ENCODE measurements around the gene ZNF549. TPM values are rescaled to one million over a fixed set of nuclear protein-coding genes. Genes with fewer than 3 reads are reported as not detected.
"Not testable (repeated sequence)": the region's sequence is repeated elsewhere in the genome, so short reads cannot be mapped to it uniquely, and the experiment has no call there.

The ZNF549 gene
- polyA plus RNA-seq, 1 experiment, result 2.5 TPM

DNA sequence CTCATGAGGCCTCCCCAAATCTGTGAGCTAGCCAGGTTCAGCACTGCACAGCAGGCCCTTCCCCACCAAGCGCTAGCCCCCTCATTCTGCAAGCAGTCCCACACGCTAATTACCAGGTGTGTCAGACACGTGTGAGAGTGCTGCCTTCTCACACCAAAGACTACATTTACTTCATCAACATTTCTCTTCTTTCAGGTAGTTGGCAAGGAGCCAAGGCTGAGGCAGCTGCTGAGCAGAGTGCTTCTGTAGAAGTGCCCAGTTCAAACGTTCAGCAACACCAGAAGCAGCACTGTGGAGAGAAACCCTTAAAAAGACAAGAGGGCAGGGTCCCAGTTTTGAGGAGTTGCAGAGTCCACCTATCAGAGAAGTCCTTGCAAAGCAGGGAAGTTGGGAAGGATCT lies 21.0 kb upstream of the ZNF549 start:
- ChIA-PET POLR2A (no interaction called here), CTCF (no interaction called here)
- Histone ChIP-seq H3K27me3 (ENCODE audit: control insufficient read depth, insufficient read depth, low read length) (no peaks in the 10 kb centered on the region), H3K36me3 (ENCODE audit: control insufficient read depth, insufficient read depth, low read length) (peaks cover 29% of the 10 kb centered on the region), H3K4me3 (ENCODE audit: low read depth, low read length) (no peak overlapping the region)
- TF ChIP-seq, protein P1, sequence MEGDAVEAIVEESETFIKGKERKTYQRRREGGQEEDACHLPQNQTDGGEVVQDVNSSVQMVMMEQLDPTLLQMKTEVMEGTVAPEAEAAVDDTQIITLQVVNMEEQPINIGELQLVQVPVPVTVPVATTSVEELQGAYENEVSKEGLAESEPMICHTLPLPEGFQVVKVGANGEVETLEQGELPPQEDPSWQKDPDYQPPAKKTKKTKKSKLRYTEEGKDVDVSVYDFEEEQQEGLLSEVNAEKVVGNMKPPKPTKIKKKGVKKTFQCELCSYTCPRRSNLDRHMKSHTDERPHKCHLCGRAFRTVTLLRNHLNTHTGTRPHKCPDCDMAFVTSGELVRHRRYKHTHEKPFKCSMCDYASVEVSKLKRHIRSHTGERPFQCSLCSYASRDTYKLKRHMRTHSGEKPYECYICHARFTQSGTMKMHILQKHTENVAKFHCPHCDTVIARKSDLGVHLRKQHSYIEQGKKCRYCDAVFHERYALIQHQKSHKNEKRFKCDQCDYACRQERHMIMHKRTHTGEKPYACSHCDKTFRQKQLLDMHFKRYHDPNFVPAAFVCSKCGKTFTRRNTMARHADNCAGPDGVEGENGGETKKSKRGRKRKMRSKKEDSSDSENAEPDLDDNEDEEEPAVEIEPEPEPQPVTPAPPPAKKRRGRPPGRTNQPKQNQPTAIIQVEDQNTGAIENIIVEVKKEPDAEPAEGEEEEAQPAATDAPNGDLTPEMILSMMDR (IDR thresholded peaks at IDR 0.05; ENCODE audit: insufficient read depth, low read depth, low read length), result no peak
- DNase-seq (ENCODE audit: low read depth), result no peak

DNA sequence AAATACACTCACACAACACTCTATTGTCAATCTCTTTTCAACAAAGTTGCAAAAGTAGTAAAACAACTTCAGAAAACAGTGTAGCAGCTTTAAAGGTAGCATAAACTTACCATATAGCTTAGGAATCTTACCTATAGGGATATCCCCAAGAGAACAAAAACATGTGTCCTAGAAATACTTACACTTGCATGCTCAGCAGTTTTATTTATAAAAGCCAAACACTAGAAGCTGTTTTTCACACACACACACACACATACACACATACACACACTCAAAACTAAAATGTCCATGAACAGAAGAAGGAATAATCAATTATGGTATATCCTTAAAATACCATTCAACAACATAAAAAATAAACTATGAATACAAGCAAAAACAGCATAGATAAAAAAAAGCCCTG lies 15.7 kb upstream of the ZNF549 start:
- ChIA-PET POLR2A (no interaction called here), CTCF (no interaction called here)
- DNase-seq (ENCODE audit: low read depth), result no peak
- TF ChIP-seq, protein P1 (IDR thresholded peaks at IDR 0.05; ENCODE audit: insufficient read depth, low read depth, low read length), result no peak
- no peaks in the 10 kb centered on the region for H3K27me3 ChIP-seq (ENCODE audit: control insufficient read depth, insufficient read depth, low read length)
- no peak overlapping the region for H3K4me3 ChIP-seq (ENCODE audit: low read depth, low read length)
- peaks cover 14% of the 10 kb centered on the region for H3K36me3 ChIP-seq (ENCODE audit: control insufficient read depth, insufficient read depth, low read length)

- H3K36me3 ChIP-seq (ENCODE audit: control insufficient read depth, insufficient read depth, low read length), result peaks cover 3% of the 10 kb centered on the region
- POLR2A ChIA-PET, result no interaction called here
- TF ChIP-seq, protein P1 (IDR thresholded peaks at IDR 0.05; ENCODE audit: insufficient read depth, low read depth, low read length), result no peak
- no peak for DNase-seq (ENCODE audit: low read depth)
- CTCF ChIA-PET, result interaction anchor here (1.1 kb wide), 1 partner anchor 10 kb away, joined by 4 read pairs; no protein-coding TSS in a partner anchor
- H3K27me3 ChIP-seq (ENCODE audit: control insufficient read depth, insufficient read depth, low read length), result no peaks in the 10 kb centered on the region
- H3K4me3 ChIP-seq (ENCODE audit: low read depth, low read length), result no peak overlapping the region
Observed at GRCh38 chr19:57512845-57513244, 14.3 kb upstream of the ZNF549 start.

- H3K4me3 ChIP-seq (ENCODE audit: low read depth, low read length), result no peak overlapping the region
- peaks cover 3% of the 10 kb centered on the region for H3K36me3 ChIP-seq (ENCODE audit: control insufficient read depth, insufficient read depth, low read length)
- no peak for DNase-seq (ENCODE audit: low read depth)
- TF ChIP-seq, protein P1 (IDR thresholded peaks at IDR 0.05; ENCODE audit: insufficient read depth, low read depth, low read length), result no peak
- CTCF ChIA-PET, result interaction anchor here (0.8 kb wide), 1 partner anchor 8 kb away, joined by 3 read pairs; no protein-coding TSS in a partner anchor
- POLR2A ChIA-PET, result no interaction called here
- no peaks in the 10 kb centered on the region for H3K27me3 ChIP-seq (ENCODE audit: control insufficient read depth, insufficient read depth, low read length)
Observed at GRCh38 chr19:57515255-57515654, 11.9 kb upstream of the ZNF549 start.

GRCh38 chr19:57518021-57518420 lies 9.1 kb upstream of the ZNF549 start:
- POLR2A ChIA-PET; DNase-seq (ENCODE audit: low read depth); H3K36me3 ChIP-seq (ENCODE audit: control insufficient read depth, insufficient read depth, low read length); H3K4me3 ChIP-seq (ENCODE audit: low read depth, low read length); CTCF ChIA-PET; H3K27me3 ChIP-seq (ENCODE audit: control insufficient read depth, insufficient read depth, low read length): not testable (repeated sequence)

GRCh38 chr19:57537953-57538547 lies 10.9 kb downstream of the ZNF549 start:
- peaks cover 22% of the 10 kb centered on the region for H3K36me3 ChIP-seq (ENCODE audit: control insufficient read depth, insufficient read depth, low read length)
- no peak for DNase-seq (ENCODE audit: low read depth)
- TF ChIP-seq, protein P1 (IDR thresholded peaks at IDR 0.05; ENCODE audit: insufficient read depth, low read depth, low read length), result no peak
- no peak overlapping the region for H3K4me3 ChIP-seq (ENCODE audit: low read depth, low read length)
- H3K27me3 ChIP-seq (ENCODE audit: control insufficient read depth, insufficient read depth, low read length), result no peaks in the 10 kb centered on the region
- ChIA-PET CTCF (no interaction called here), POLR2A (no interaction called here)
